Measurements from ENCODE around the gene COG3. TPM values are rescaled to one million over a fixed set of nuclear protein-coding genes. Genes with fewer than 3 reads are reported as not detected.

COG3 gene
- total and polyA plus RNA-seq, 2 experiments from 2014 or later: 17.1 to 23.9 TPM

- TF ChIP-seq REST (IDR thresholded peaks at IDR 0.05; ENCODE audit: unreplicated experiment) (no peak), CREB1 (CRISPR knock-in tag; IDR thresholded peaks at IDR 0.05; ENCODE audit: low read depth) (no peak), EZH2 (IDR thresholded peaks at IDR 0.05; ENCODE audit: low read depth, unreplicated experiment) (no peak), ZNF462 (CRISPR knock-in tag; IDR thresholded peaks at IDR 0.05) (no peak), ZNF331 (CRISPR knock-in tag; IDR thresholded peaks at IDR 0.05; ENCODE audit: low read depth) (no peak), JUNB (IDR thresholded peaks at IDR 0.05; ENCODE audit: unreplicated experiment) (no peak), STAT1 (IDR thresholded peaks at IDR 0.05; ENCODE audit: unreplicated experiment) (no peak), EZH2phosphoT487 (IDR thresholded peaks at IDR 0.05; ENCODE audit: unreplicated experiment) (no peak), CTCF (conservative IDR thresholded peaks at IDR 0.05; ENCODE audit: low read depth in 2 of 2) (no peak), POLR2AphosphoS5 (IDR thresholded peaks at IDR 0.05; ENCODE audit: low read depth) (no peak), ETS1 (IDR thresholded peaks at IDR 0.05) (no peak), NANOG (IDR thresholded peaks at IDR 0.05; ENCODE audit: borderline replicate concordance) (no peak), ZNF114 (CRISPR knock-in tag; IDR thresholded peaks at IDR 0.05) (no peak)
- no peaks in the 10 kb centered on the region for H3K27me3 ChIP-seq (ENCODE audit: insufficient read depth)
- H3K36me3 Mint-ChIP-seq (ENCODE audit: low read depth): no peaks in the 10 kb centered on the region
- H3K9me2 ChIP-seq (ENCODE audit: insufficient read depth): no peaks in the 10 kb centered on the region
- H3K27me3 Mint-ChIP-seq (ENCODE audit: insufficient read depth, low read depth, poor library complexity): peaks cover 8% of the 10 kb centered on the region
- no peak overlapping the region for H3K4me2 ChIP-seq
- no peaks in the 10 kb centered on the region for H3K4me1 Mint-ChIP-seq
- no peaks in the 10 kb centered on the region for H4K20me1 ChIP-seq (replicated peaks; ENCODE audit: insufficient read depth)
- no peaks in the 10 kb centered on the region for H3K4me1 ChIP-seq (ENCODE audit: insufficient read depth)
- ATAC-seq (no peak), DNase-seq (ENCODE audit: low spot score) (no peak)
- no peak overlapping the region for H3K27ac Mint-ChIP-seq
- no peak overlapping the region for H3K4me3 Mint-ChIP-seq
- no peaks in the 10 kb centered on the region for H3K9me3 Mint-ChIP-seq
- no peaks in the 10 kb centered on the region for H3F3A ChIP-seq (replicated peaks; ENCODE audit: low read depth)
- no peaks in the 10 kb centered on the region for H3K36me3 ChIP-seq (ENCODE audit: insufficient read depth)
- no peak overlapping the region for H2AFZ ChIP-seq
- no peak overlapping the region for H3K27ac ChIP-seq (ENCODE audit: low read depth)
- H3K4me3 ChIP-seq: no peak overlapping the region
- no peaks in the 10 kb centered on the region for H3K79me2 ChIP-seq (replicated peaks; ENCODE audit: insufficient read depth)
These were observed 78.1 kb downstream of the COG3 start for GRCh38 chr13:45542878-45543277.

Measured in GM23338 (cell line).